Right lobe of liver (tissue), 4 donors: ENCODE data around the gene GTSE1.

Source experiments
- CTCF ChIP-seq, 4 donors: fragments of 200-600 bp in 3 of 4; fragments of 450-650 bp in 1 of 4; IDR thresholded peaks; one replicate each; pipeline versions ENCODE4 v1.5.1 to v1.8.0; 2016 to 2022; ENCODE audit warnings: antibody characterized with exemption in 4 of 4, mild to moderate bottlenecking in 2 of 4
- POLR2A ChIP-seq: fragments of 450-650 bp; IDR thresholded peaks from one replicate; pipeline ENCODE4 v1.6.1; 2017; ENCODE audit warnings: antibody characterized with exemption, mild to moderate bottlenecking
- donor health status: DM: no; HTN: no; CAD: no.
- donor health status: DM: no; HTN: no; CAD: no.
- donor health status: DM: no; HTN: yes; CAD: no.

- TF ChIP-seq CTCF (IDR thresholded peaks at IDR 0.05), result no peak
- no peak for TF ChIP-seq POLR2A
Observed at GRCh38 chr22:46303347-46303965, 6.8 kb downstream of the GTSE1 start.
